ENCODE measurements around the gene LRMDA. TPM values are rescaled to one million over a fixed set of nuclear protein-coding genes. Genes with fewer than 3 reads are reported as not detected.

The LRMDA gene
- total RNA-seq, 2 experiments from 2014 or later, result not detected

- DNase-seq (ENCODE audit: low spot score), result peak; percentile 2
- no TSS peak for BruUV-seq (replicated peaks)
Observed at GRCh38 chr10:75926763-75927162, 495.3 kb downstream of the LRMDA start.

GRCh38 chr10:75928231-75928630 lies 496.8 kb downstream of the LRMDA start:
- ChIA-PET POLR2A (no interaction called here), CTCF (ENCODE audit: unreplicated experiment) (no interaction called here)
- Histone ChIP-seq H3K4me3 (ENCODE audit: low read depth, low read length, poor library complexity, severe bottlenecking) (no peak overlapping the region), H3K79me2 (ENCODE audit: insufficient read depth, low read depth, low read length) (no peaks in the 10 kb centered on the region), H4K20me1 (ENCODE audit: insufficient read depth, low read length) (no peaks in the 10 kb centered on the region), H3K27ac (ENCODE audit: low read depth, low read length, poor library complexity, severe bottlenecking) (no peak overlapping the region), H2AFZ (ENCODE audit: low read length) (no peak overlapping the region), H3K4me1 (ENCODE audit: insufficient read depth, low read length, poor library complexity, severe bottlenecking) (no peaks in the 10 kb centered on the region), H3K9me2 (ENCODE audit: insufficient read depth, low read length) (no peaks in the 10 kb centered on the region), H3K9me3 (ENCODE audit: low read length) (no peaks in the 10 kb centered on the region), H3K4me2 (ENCODE audit: low read length) (no peak overlapping the region), H3K36me3 (ENCODE audit: insufficient read depth, low read length) (no peaks in the 10 kb centered on the region)
- intact Hi-C loops (cut with micrococcal nuclease; ENCODE audit: unreplicated experiment), result no loop called here
- BruUV-seq (replicated peaks), result no TSS peak
- TF ChIP-seq EZH2phosphoT487 (IDR thresholded peaks at IDR 0.05; ENCODE audit: borderline replicate concordance, low read depth, low read length), result no peak
- no peak for DNase-seq (ENCODE audit: low spot score)

More at GRCh38 chr10:75926763-75927162, 495.3 kb downstream of the LRMDA start:
- intact Hi-C loops (cut with micrococcal nuclease; ENCODE audit: unreplicated experiment), result no loop called here
- Histone ChIP-seq H3K4me2 (ENCODE audit: low read length) (no peak overlapping the region), H3K27ac (ENCODE audit: low read depth, low read length, poor library complexity, severe bottlenecking) (no peak overlapping the region), H3K36me3 (ENCODE audit: insufficient read depth, low read length) (no peaks in the 10 kb centered on the region), H3K4me1 (ENCODE audit: insufficient read depth, low read length, poor library complexity, severe bottlenecking) (no peaks in the 10 kb centered on the region), H3K9me3 (ENCODE audit: low read length) (no peaks in the 10 kb centered on the region), H4K20me1 (ENCODE audit: insufficient read depth, low read length) (no peaks in the 10 kb centered on the region), H3K9me2 (ENCODE audit: insufficient read depth, low read length) (no peaks in the 10 kb centered on the region), H2AFZ (ENCODE audit: low read length) (no peak overlapping the region), H3K4me3 (ENCODE audit: low read depth, low read length, poor library complexity, severe bottlenecking) (no peak overlapping the region), H3K79me2 (ENCODE audit: insufficient read depth, low read depth, low read length) (no peaks in the 10 kb centered on the region)
- ChIA-PET CTCF (ENCODE audit: unreplicated experiment) (no interaction called here), POLR2A (no interaction called here)
- TF ChIP-seq CTCF (conservative IDR thresholded peaks at IDR 0.05; ENCODE audit: low read length) (peak; percentile 59), EZH2phosphoT487 (IDR thresholded peaks at IDR 0.05; ENCODE audit: borderline replicate concordance, low read depth, low read length) (no peak)

GRCh38 chr10:75929630-75930161 lies 498.3 kb downstream of the LRMDA start:
- no peak overlapping the region for H2AFZ ChIP-seq (ENCODE audit: low read length)
- no peaks in the 10 kb centered on the region for H3K9me2 ChIP-seq (ENCODE audit: insufficient read depth, low read length)
- H3K36me3 ChIP-seq (ENCODE audit: insufficient read depth, low read length), result no peaks in the 10 kb centered on the region
- no peak for DNase-seq (ENCODE audit: low spot score)
- TF ChIP-seq CTCF (conservative IDR thresholded peaks at IDR 0.05; ENCODE audit: low read length) (no peak), EZH2phosphoT487 (IDR thresholded peaks at IDR 0.05; ENCODE audit: borderline replicate concordance, low read depth, low read length) (no peak)
- POLR2A ChIA-PET, result no interaction called here
- CTCF ChIA-PET (ENCODE audit: unreplicated experiment), result no interaction called here
- no peaks in the 10 kb centered on the region for H4K20me1 ChIP-seq (ENCODE audit: insufficient read depth, low read length)
- no peak overlapping the region for H3K4me2 ChIP-seq (ENCODE audit: low read length)
- H3K27ac ChIP-seq (ENCODE audit: low read depth, low read length, poor library complexity, severe bottlenecking), result no peak overlapping the region
- intact Hi-C loops (cut with micrococcal nuclease; ENCODE audit: unreplicated experiment), result no loop called here
- no TSS peak for BruUV-seq (replicated peaks)
- H3K79me2 ChIP-seq (ENCODE audit: insufficient read depth, low read depth, low read length), result no peaks in the 10 kb centered on the region
- no peaks in the 10 kb centered on the region for H3K4me1 ChIP-seq (ENCODE audit: insufficient read depth, low read length, poor library complexity, severe bottlenecking)
- H3K4me3 ChIP-seq (ENCODE audit: low read depth, low read length, poor library complexity, severe bottlenecking), result no peak overlapping the region
- H3K9me3 ChIP-seq (ENCODE audit: low read length), result no peaks in the 10 kb centered on the region

Measured in OCI-LY7 (cell line).